ENCODE results near the gene ZMYND8. TPM values are rescaled to one million over a fixed set of nuclear protein-coding genes. Genes with fewer than 3 reads are reported as not detected.

The ZMYND8 gene
- total and polyA plus RNA-seq, 2 donors (not counting 1 experiment from before 2014, with no cell fraction given): 12.6 to 13.0 TPM

- TF ChIP-seq CTCF (conservative IDR thresholded peaks at IDR 0.05 in 1 of 2, IDR thresholded peaks at IDR 0.05 in 1 of 2; ENCODE audit: low read depth in 1 of 2, low read length in 2 of 2) (no peak), EZH2 (IDR thresholded peaks at IDR 0.05; ENCODE audit: low read length, missing control alignments) (no peak)
- H3K4me3 ChIP-seq (replicated peaks in 1 of 4; ENCODE audit: control extremely low read depth in 1 of 4, insufficient read depth in 1 of 4, low read depth in 3 of 4, low read length in 4 of 4): no peak overlapping the region
- H3K36me3 ChIP-seq (ENCODE audit: control insufficient read depth, insufficient read depth, low read length): no peaks in the 10 kb centered on the region
- no peak overlapping the region for H3K4me2 ChIP-seq (ENCODE audit: extremely low read depth, insufficient read depth, low read length)
- H3K9ac ChIP-seq (ENCODE audit: insufficient read depth, low read length): no peak overlapping the region
- no peaks in the 10 kb centered on the region for H4K20me1 ChIP-seq (ENCODE audit: control insufficient read depth, extremely low read depth, insufficient read depth, low read length)
- H3K79me2 ChIP-seq (ENCODE audit: control insufficient read depth, insufficient read depth, low read length): no peaks in the 10 kb centered on the region
- no peaks in the 10 kb centered on the region for H3K4me1 ChIP-seq (ENCODE audit: control insufficient read depth, extremely low read depth, insufficient read depth, low read length)
- no peak for DNase-seq (ENCODE audit: low read depth in 2 of 2)
- no peak overlapping the region for H3K27ac ChIP-seq (ENCODE audit: insufficient read depth, low read length)
- no peaks in the 10 kb centered on the region for H3K9me3 ChIP-seq (ENCODE audit: control insufficient read depth, insufficient read depth, low read depth, low read length)
- H2AFZ ChIP-seq (ENCODE audit: low read length): no peak overlapping the region
- H3K27me3 ChIP-seq (ENCODE audit: control insufficient read depth, insufficient read depth, low read length): no peaks in the 10 kb centered on the region
Measured at GRCh38 chr20:47188540-47188939, 168.0 kb downstream of the ZMYND8 start.

GRCh38 chr20:47187450-47188195 lies 168.9 kb downstream of the ZMYND8 start:
- Histone ChIP-seq H3K9me3 (ENCODE audit: control insufficient read depth, insufficient read depth, low read depth, low read length) (no peaks in the 10 kb centered on the region), H3K4me1 (ENCODE audit: control insufficient read depth, extremely low read depth, insufficient read depth, low read length) (no peaks in the 10 kb centered on the region), H3K9ac (ENCODE audit: insufficient read depth, low read length) (no peak overlapping the region), H3K79me2 (ENCODE audit: control insufficient read depth, insufficient read depth, low read length) (no peaks in the 10 kb centered on the region), H3K36me3 (ENCODE audit: control insufficient read depth, insufficient read depth, low read length) (no peaks in the 10 kb centered on the region), H3K27me3 (ENCODE audit: control insufficient read depth, insufficient read depth, low read length) (no peaks in the 10 kb centered on the region), H4K20me1 (ENCODE audit: control insufficient read depth, extremely low read depth, insufficient read depth, low read length) (no peaks in the 10 kb centered on the region), H2AFZ (ENCODE audit: low read length) (no peak overlapping the region), H3K4me3 (replicated peaks in 1 of 4; ENCODE audit: control extremely low read depth in 1 of 4, insufficient read depth in 1 of 4, low read depth in 3 of 4, low read length in 4 of 4) (no peak overlapping the region), H3K27ac (ENCODE audit: insufficient read depth, low read length) (no peak overlapping the region), H3K4me2 (ENCODE audit: extremely low read depth, insufficient read depth, low read length) (no peak overlapping the region)
- TF ChIP-seq CTCF (conservative IDR thresholded peaks at IDR 0.05 in 1 of 2, IDR thresholded peaks at IDR 0.05 in 1 of 2; ENCODE audit: low read depth in 1 of 2, low read length in 2 of 2) (no peak), EZH2 (IDR thresholded peaks at IDR 0.05; ENCODE audit: low read length, missing control alignments) (no peak)
- DNase-seq (ENCODE audit: low read depth in 2 of 2): no peak

GRCh38 chr20:47183367-47183766 lies 173.1 kb downstream of the ZMYND8 start:
- no peaks in the 10 kb centered on the region for H3K9me3 ChIP-seq (ENCODE audit: control insufficient read depth, insufficient read depth, low read depth, low read length)
- H3K4me3 ChIP-seq (replicated peaks in 1 of 4; ENCODE audit: control extremely low read depth in 1 of 4, insufficient read depth in 1 of 4, low read depth in 3 of 4, low read length in 4 of 4): no peak overlapping the region
- no peak overlapping the region for H2AFZ ChIP-seq (ENCODE audit: low read length)
- no peaks in the 10 kb centered on the region for H4K20me1 ChIP-seq (ENCODE audit: control insufficient read depth, extremely low read depth, insufficient read depth, low read length)
- no peaks in the 10 kb centered on the region for H3K36me3 ChIP-seq (ENCODE audit: control insufficient read depth, insufficient read depth, low read length)
- H3K79me2 ChIP-seq (ENCODE audit: control insufficient read depth, insufficient read depth, low read length): no peaks in the 10 kb centered on the region
- no peak overlapping the region for H3K9ac ChIP-seq (ENCODE audit: insufficient read depth, low read length)
- no peak overlapping the region for H3K4me2 ChIP-seq (ENCODE audit: extremely low read depth, insufficient read depth, low read length)
- no peak for DNase-seq (ENCODE audit: low read depth in 2 of 2)
- no peaks in the 10 kb centered on the region for H3K27me3 ChIP-seq (ENCODE audit: control insufficient read depth, insufficient read depth, low read length)
- no peak for TF ChIP-seq CTCF (conservative IDR thresholded peaks at IDR 0.05 in 1 of 2, IDR thresholded peaks at IDR 0.05 in 1 of 2; ENCODE audit: low read depth in 1 of 2, low read length in 2 of 2)
- TF ChIP-seq EZH2 (IDR thresholded peaks at IDR 0.05; ENCODE audit: low read length, missing control alignments): no peak
- H3K4me1 ChIP-seq (ENCODE audit: control insufficient read depth, extremely low read depth, insufficient read depth, low read length): no peaks in the 10 kb centered on the region
- no peak overlapping the region for H3K27ac ChIP-seq (ENCODE audit: insufficient read depth, low read length)
